ENCODE measurements around the gene SRRD.

- TF ChIP-seq CTCF (IDR thresholded peaks at IDR 0.05) (no peak), POLR2A (IDR thresholded peaks at IDR 0.05) (no peak), POLR2AphosphoS5 (IDR thresholded peaks at IDR 0.05) (no peak)
Measured at GRCh38 chr22:26481694-26482093, 2.0 kb upstream of the SRRD start.
